ENCODE results near the gene WDR26. TPM values are rescaled to one million over a fixed set of nuclear protein-coding genes. Genes with fewer than 3 reads are reported as not detected.

The WDR26 gene
- total RNA-seq, 2 experiments from 2014 or later = 173 to 176 TPM

DNA sequence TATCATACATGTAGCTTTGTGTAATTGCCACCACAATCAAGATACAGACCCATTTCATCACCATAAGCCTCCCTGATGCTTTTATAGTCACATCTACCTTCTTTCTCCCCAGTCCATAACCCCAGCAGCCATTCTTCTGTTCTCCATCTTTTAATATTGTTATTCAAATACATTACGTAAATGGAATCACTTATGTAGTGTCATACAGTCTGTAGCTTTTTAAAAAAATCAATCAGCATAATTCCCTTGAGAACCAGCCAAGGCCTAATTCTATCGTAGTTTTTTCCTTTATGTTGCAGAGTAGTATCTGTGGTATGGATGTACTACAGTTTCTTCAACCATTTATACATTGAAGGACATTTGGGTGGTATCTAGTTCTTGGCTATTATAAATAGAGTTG is 31.6 kb upstream of the WDR26 start:
- Histone ChIP-seq H3K9me3 (ENCODE audit: control insufficient read depth in 1 of 2, insufficient read depth in 1 of 2, low read length in 2 of 2) (no peaks in the 10 kb centered on the region), H3K27ac (ENCODE audit: low read depth in 1 of 2, low read length in 2 of 2) (no peak overlapping the region), H3K4me3 (ENCODE audit: low read length) (no peak overlapping the region), H3K4me1 (ENCODE audit: insufficient read depth, low read length) (peaks cover 6% of the 10 kb centered on the region), H3K27me3 (ENCODE audit: control insufficient read depth in 1 of 2, insufficient read depth in 2 of 2, low read length in 2 of 2) (no peaks in the 10 kb centered on the region), H3K36me3 (ENCODE audit: insufficient read depth, low read length) (no peaks in the 10 kb centered on the region)
- Mint-ChIP-seq H3K36me3 (ENCODE audit: low read depth) (no peaks in the 10 kb centered on the region), H3K9me3 (no peaks in the 10 kb centered on the region), H3K27me3 (no peaks in the 10 kb centered on the region), H3K4me1 (ENCODE audit: low read depth) (peaks cover 15% of the 10 kb centered on the region), H3K4me3 (no peak overlapping the region), H3K27ac (no peak overlapping the region)
- no peak for ATAC-seq (ENCODE audit: poor library complexity)
- intact Hi-C loops (cut with DNase I, micrococcal nuclease) = no loop called here
- CTCF ChIA-PET = no interaction called here
- no peak for DNase-seq
- TF ChIP-seq, protein P1, sequence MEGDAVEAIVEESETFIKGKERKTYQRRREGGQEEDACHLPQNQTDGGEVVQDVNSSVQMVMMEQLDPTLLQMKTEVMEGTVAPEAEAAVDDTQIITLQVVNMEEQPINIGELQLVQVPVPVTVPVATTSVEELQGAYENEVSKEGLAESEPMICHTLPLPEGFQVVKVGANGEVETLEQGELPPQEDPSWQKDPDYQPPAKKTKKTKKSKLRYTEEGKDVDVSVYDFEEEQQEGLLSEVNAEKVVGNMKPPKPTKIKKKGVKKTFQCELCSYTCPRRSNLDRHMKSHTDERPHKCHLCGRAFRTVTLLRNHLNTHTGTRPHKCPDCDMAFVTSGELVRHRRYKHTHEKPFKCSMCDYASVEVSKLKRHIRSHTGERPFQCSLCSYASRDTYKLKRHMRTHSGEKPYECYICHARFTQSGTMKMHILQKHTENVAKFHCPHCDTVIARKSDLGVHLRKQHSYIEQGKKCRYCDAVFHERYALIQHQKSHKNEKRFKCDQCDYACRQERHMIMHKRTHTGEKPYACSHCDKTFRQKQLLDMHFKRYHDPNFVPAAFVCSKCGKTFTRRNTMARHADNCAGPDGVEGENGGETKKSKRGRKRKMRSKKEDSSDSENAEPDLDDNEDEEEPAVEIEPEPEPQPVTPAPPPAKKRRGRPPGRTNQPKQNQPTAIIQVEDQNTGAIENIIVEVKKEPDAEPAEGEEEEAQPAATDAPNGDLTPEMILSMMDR (IDR thresholded peaks at IDR 0.05) = no peak
- POLR2A ChIA-PET = no interaction called here

DNA sequence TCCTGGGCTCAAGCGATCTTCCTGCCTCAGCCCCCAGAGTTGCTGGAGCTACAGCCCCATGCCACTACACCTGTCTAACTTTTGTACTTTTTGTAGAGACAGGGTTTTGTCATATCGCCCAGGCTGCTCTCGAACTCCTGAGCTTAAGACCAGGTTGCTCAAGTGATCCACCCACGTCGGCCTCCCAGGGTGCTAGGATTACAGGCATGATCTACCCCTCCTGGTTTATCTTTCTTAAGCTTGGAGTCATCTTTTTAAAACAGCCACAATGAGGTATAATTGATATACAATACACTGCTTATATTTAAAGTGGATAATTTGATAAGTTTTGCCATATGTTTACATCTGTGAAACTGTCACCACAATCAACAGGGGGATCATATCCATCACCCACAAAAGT is 25.4 kb upstream of the WDR26 start:
- no peaks in the 10 kb centered on the region for H3K36me3 Mint-ChIP-seq (ENCODE audit: low read depth)
- H3K27ac Mint-ChIP-seq = no peak overlapping the region
- no peaks in the 10 kb centered on the region for H3K9me3 ChIP-seq (ENCODE audit: control insufficient read depth in 1 of 2, insufficient read depth in 1 of 2, low read length in 2 of 2)
- no peaks in the 10 kb centered on the region for H3K36me3 ChIP-seq (ENCODE audit: insufficient read depth, low read length)
- no peak for DNase-seq
- peaks cover 9% of the 10 kb centered on the region for H3K4me1 ChIP-seq (ENCODE audit: insufficient read depth, low read length)
- no peaks in the 10 kb centered on the region for H3K9me3 Mint-ChIP-seq
- H3K27ac ChIP-seq (ENCODE audit: low read depth in 1 of 2, low read length in 2 of 2) = no peak overlapping the region
- H3K4me3 Mint-ChIP-seq = no peak overlapping the region
- POLR2A ChIA-PET = interaction anchor here (1.4 kb wide), 1 partner anchor 16 kb away, joined by 4 read pairs; no protein-coding TSS in a partner anchor
- H3K27me3 Mint-ChIP-seq = no peaks in the 10 kb centered on the region
- no peak for ATAC-seq (ENCODE audit: poor library complexity)
- H3K4me1 Mint-ChIP-seq (ENCODE audit: low read depth) = peaks cover 10% of the 10 kb centered on the region
- H3K27me3 ChIP-seq (ENCODE audit: control insufficient read depth in 1 of 2, insufficient read depth in 2 of 2, low read length in 2 of 2) = no peaks in the 10 kb centered on the region
- intact Hi-C loops (cut with DNase I, micrococcal nuclease) = loop anchor here (2.0 to 10.0 kb wide), 4 partner anchors 55 to 148 kb away; no protein-coding TSS in a partner anchor
- TF ChIP-seq, protein P1 (IDR thresholded peaks at IDR 0.05) = no peak
- H3K4me3 ChIP-seq (ENCODE audit: low read length) = no peak overlapping the region
- CTCF ChIA-PET = interaction anchor here (1.4 kb wide), 1 partner anchor 18 kb away, joined by 3 read pairs; no protein-coding TSS in a partner anchor

GRCh38 chr1:224458996-224459395 is 24.4 kb upstream of the WDR26 start:
- TF ChIP-seq, protein P1 (IDR thresholded peaks at IDR 0.05) = no peak
- peaks cover 9% of the 10 kb centered on the region for H3K4me1 ChIP-seq (ENCODE audit: insufficient read depth, low read length)
- ATAC-seq (ENCODE audit: poor library complexity) = no peak
- Mint-ChIP-seq H3K4me3 (no peak overlapping the region), H3K4me1 (ENCODE audit: low read depth) (peaks cover 10% of the 10 kb centered on the region), H3K27ac (no peak overlapping the region), H3K27me3 (no peaks in the 10 kb centered on the region), H3K9me3 (no peaks in the 10 kb centered on the region), H3K36me3 (ENCODE audit: low read depth) (no peaks in the 10 kb centered on the region)
- H3K27me3 ChIP-seq (ENCODE audit: control insufficient read depth in 1 of 2, insufficient read depth in 2 of 2, low read length in 2 of 2) = no peaks in the 10 kb centered on the region
- intact Hi-C loops (cut with DNase I, micrococcal nuclease) = loop anchor here (1.0 to 10.0 kb wide), 5 partner anchors 54 to 344 kb away; no protein-coding TSS in a partner anchor
- POLR2A ChIA-PET = interaction anchor here (1.4 kb wide), 1 partner anchor 15 kb away, joined by 4 read pairs; no protein-coding TSS in a partner anchor
- no peaks in the 10 kb centered on the region for H3K9me3 ChIP-seq (ENCODE audit: control insufficient read depth in 1 of 2, insufficient read depth in 1 of 2, low read length in 2 of 2)
- H3K27ac ChIP-seq (ENCODE audit: low read depth in 1 of 2, low read length in 2 of 2) = no peak overlapping the region
- no peaks in the 10 kb centered on the region for H3K36me3 ChIP-seq (ENCODE audit: insufficient read depth, low read length)
- DNase-seq = no peak
- CTCF ChIA-PET = interaction anchor here (1.4 kb wide), 1 partner anchor 17 kb away, joined by 3 read pairs; no protein-coding TSS in a partner anchor
- H3K4me3 ChIP-seq (ENCODE audit: low read length) = no peak overlapping the region
